Tibial nerve (tissue), 3 donors: ENCODE results near the gene TOM1L2.

Source experiments
- CTCF ChIP-seq, 5 experiments: fragments of 200-600 bp in 3 of 5; fragments of 450-650 bp in 2 of 5; sonication (generic) in 3 of 5; IDR thresholded peaks; one replicate each; pipeline ENCODE4 v1.5.1; 2016 to 2019; ENCODE audit warnings: antibody characterized with exemption in 5 of 5, mild to moderate bottlenecking in 3 of 5, moderate library complexity in 2 of 5
- POLR2A ChIP-seq, 2 donors: fragments of 450-650 bp; IDR thresholded peaks; one replicate each; pipeline ENCODE4 v1.6.1; 2017; ENCODE audit warnings: antibody characterized with exemption in 2 of 2, mild to moderate bottlenecking in 2 of 2, moderate library complexity in 2 of 2

- peak; percentile 34 to 79 (median 56) for TF ChIP-seq CTCF (IDR thresholded peaks at IDR 0.05)
- TF ChIP-seq POLR2A (IDR thresholded peaks at IDR 0.05), result no peak
These were observed 81.1 kb downstream of the TOM1L2 start for GRCh38 chr17:17890773-17891759.
